Erythroblast (primary cell): ENCODE data around the gene OSBPL5.

Experiments used
- GATA1 ChIP-seq: IDR thresholded peaks from 2 replicates; pipeline ENCODE4 v1.6.1; 2011; ENCODE audit warnings: low read depth, mild to moderate bottlenecking, control low read depth, low read length, moderate library complexity
- POLR2A ChIP-seq: IDR thresholded peaks from 2 replicates; pipeline ENCODE4 v1.6.1; 2011; ENCODE audit warnings: mild to moderate bottlenecking, low read length

DNA sequence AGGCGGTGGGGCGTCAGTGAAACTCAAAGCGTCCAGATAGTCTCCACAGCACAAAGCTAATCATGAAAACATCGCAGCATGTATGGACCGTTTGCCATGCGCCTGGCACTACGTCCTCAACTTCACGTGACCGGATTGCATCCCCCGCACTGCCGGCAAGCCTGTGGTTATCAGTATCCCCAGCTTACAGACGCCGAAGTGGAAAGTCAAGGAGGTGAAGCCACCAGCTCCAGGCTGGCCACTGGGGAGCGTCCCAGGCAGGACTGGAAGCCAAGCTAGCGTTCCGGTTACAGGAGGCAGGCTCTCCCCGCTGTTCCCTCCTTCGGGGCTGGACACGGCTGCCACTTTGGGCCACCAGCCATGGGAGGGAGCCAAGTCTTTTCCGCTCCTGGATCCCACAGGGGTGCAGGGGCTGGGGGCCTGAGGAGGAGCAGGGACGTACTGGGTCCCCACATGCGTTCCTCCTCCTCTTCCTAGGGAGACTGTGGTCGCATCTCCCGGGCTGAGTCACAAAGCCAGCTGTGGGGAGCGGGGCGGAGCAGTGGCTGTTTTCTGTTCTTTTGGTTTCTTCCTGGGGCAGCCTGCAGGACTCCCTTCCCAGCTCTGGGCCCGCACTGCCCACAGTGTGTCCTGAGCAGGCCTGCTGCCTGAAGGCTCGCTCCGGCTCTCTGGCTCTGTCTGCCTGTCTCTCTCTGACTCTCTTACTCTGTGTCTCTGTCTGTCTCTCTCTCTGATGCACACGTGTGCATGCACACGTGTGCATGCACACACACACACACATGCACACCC, 4.3 kb upstream of the OSBPL5 start:
- TF ChIP-seq GATA1: no peak
- TF ChIP-seq POLR2A: peak; percentile 31
